Transverse colon (tissue), 4 donors: ENCODE results near the gene HMGCS1. TPM values are rescaled to one million over a fixed set of nuclear protein-coding genes. Genes with fewer than 3 reads are reported as not detected.
"Not testable (repeated sequence)": the region's sequence is repeated elsewhere in the genome, so short reads cannot be mapped to it uniquely, and the experiment has no call there.

ENCODE experiments used
- DNase-seq: peaks from one replicate; pipeline ENCODE4 v3.0.0-alpha.2; 2019
- H3K27ac ChIP-seq, 4 donors: fragments of 200-600 bp; sonication (generic); 2 replicates each; pipeline ENCODE4 v1.5.1; 2016 to 2018; ENCODE audit warnings: inconsistent platforms in 4 of 4
- H3K27me3 ChIP-seq: fragments of 200-600 bp; sonication (generic); 2 replicates; pipeline ENCODE4 v1.5.1; 2017; ENCODE audit warnings: inconsistent platforms
- H3K36me3 ChIP-seq, 4 donors: fragments of 200-600 bp; sonication (generic); 2 replicates each; pipeline ENCODE4 v1.5.1; 2017 to 2019; ENCODE audit warnings: inconsistent platforms in 4 of 4
- H3K4me1 ChIP-seq, 4 donors: fragments of 200-600 bp; sonication (generic); 2 replicates each; pipeline ENCODE4 v1.5.1; 2017 to 2020; ENCODE audit warnings: inconsistent platforms in 4 of 4
- H3K4me3 ChIP-seq, 4 donors: fragments of 200-600 bp; sonication (generic); 1 replicate in 1 of 4; 2 replicates in 3 of 4; pipeline versions ENCODE4 v1.5.1 to v1.6.1; 2017 to 2019; ENCODE audit warnings: inconsistent platforms in 4 of 4
- H3K9me3 ChIP-seq, 2 donors: fragments of 200-600 bp; sonication (generic); 2 replicates each; pipeline ENCODE4 v1.5.1; 2017 to 2019; ENCODE audit warnings: inconsistent platforms in 2 of 2
- CTCF ChIP-seq, 5 experiments: fragments of 200-600 bp in 3 of 5; fragments of 450-650 bp in 2 of 5; sonication (generic) in 3 of 5; IDR thresholded peaks; 1 replicate in 2 of 5; 2 replicates in 3 of 5; pipeline ENCODE4 v1.5.1; 2016 to 2017; ENCODE audit warnings: antibody characterized with exemption in 5 of 5, inconsistent platforms in 3 of 5, mild to moderate bottlenecking in 2 of 5, moderate library complexity in 1 of 5
- EP300 ChIP-seq: sonication (generic); formaldehyde crosslinking; IDR thresholded peaks from one replicate; pipeline ENCODE4 v1.6.1; 2017; ENCODE audit warnings: antibody characterized with exemption, low read depth
- POLR2A ChIP-seq: fragments of 450-650 bp; IDR thresholded peaks from one replicate; pipeline ENCODE4 v1.6.1; 2016; ENCODE audit warnings: antibody characterized with exemption, mild to moderate bottlenecking, moderate library complexity
- POLR2AphosphoS5 ChIP-seq, 3 donors: sonication (generic); formaldehyde crosslinking; IDR thresholded peaks; one replicate each; pipeline ENCODE4 v1.6.1; 2016; ENCODE audit warnings: antibody characterized with exemption in 3 of 3
- WGBS, 2 donors: methylation state at CpG; one replicate each; pipeline ENCODE4 v1.1.5; 2018; ENCODE audit warnings: low coverage in 1 of 2; 5-methylcytosine and 5-hydroxymethylcytosine counted together
- in situ Hi-C, 4 donors: fragments of 200-750 bp; cut with MboI; loops; one replicate each; pipeline versions ENCODE4 v1.15.0 to v1.15.1; 2017; ENCODE audit warnings: low sequenced_read_pairs in 3 of 4, low pct_ligation_motif_present in 1 of 4, low pct_unique_long_range_greater_than_20kb in 1 of 4
- intact Hi-C: fragments of 100-400 bp; cut with DNase I; formaldehyde crosslinking; loops from one replicate; pipeline ENCODE4 v1.15.1; 2023; ENCODE audit warnings: low total_unique reads
- total RNA-seq, 4 donors: library from RNA; depleted of rRNA; stranded (reverse); fragments of >200 nt; gene quantifications; one replicate each; pipeline ENCODE4 v1.1.0, GENCODE V29; 2016

HMGCS1 gene
- total RNA-seq, 4 donors from 2014 or later: 16.9 to 51.4 (median 41.8) TPM

- Histone ChIP-seq H3K4me3 (no peak overlapping the region), H3K27me3 (no peaks in the 10 kb centered on the region), H3K4me1 (no peaks in the 10 kb centered on the region), H3K27ac (no peak overlapping the region), H3K36me3 (no peaks in the 10 kb centered on the region), H3K9me3 (peaks cover 2 to 17% of the 10 kb centered on the region in 2 donors)
- intact Hi-C loops: no loop called here
- in situ Hi-C loops: no loop called here
- WGBS, 2 donors: 63 to 84% methylated on average over 4 of the region's 4 CpGs
- TF ChIP-seq POLR2AphosphoS5 (IDR thresholded peaks at IDR 0.05): no peak
- TF ChIP-seq CTCF (IDR thresholded peaks at IDR 0.05): no peak
- no peak for TF ChIP-seq EP300
- TF ChIP-seq POLR2A: no peak
- no peak for DNase-seq
Observed at GRCh38 chr5:43335681-43336080, 22.5 kb upstream of the HMGCS1 start.

GRCh38 chr5:43332401-43332800, 19.2 kb upstream of the HMGCS1 start:
- H3K36me3 ChIP-seq: no peaks in the 10 kb centered on the region
- peaks cover 0 to 13% of the 10 kb centered on the region in 2 donors for H3K9me3 ChIP-seq
- TF ChIP-seq POLR2A (no peak), CTCF (IDR thresholded peaks at IDR 0.05) (no peak), POLR2AphosphoS5 (IDR thresholded peaks at IDR 0.05) (no peak), EP300 (no peak)
- no peak overlapping the region for H3K27ac ChIP-seq
- in situ Hi-C loops: no loop called here
- intact Hi-C loops: no loop called here
- no peak overlapping the region for H3K4me3 ChIP-seq
- WGBS, 2 donors: 86 to 94% methylated on average over 1 of the region's 1 CpG
- no peaks in the 10 kb centered on the region for H3K27me3 ChIP-seq
- H3K4me1 ChIP-seq: no peaks in the 10 kb centered on the region
- DNase-seq: no peak

GRCh38 chr5:43325624-43326023, 12.4 kb upstream of the HMGCS1 start:
- H3K27ac ChIP-seq, in situ Hi-C loops, H3K27me3 ChIP-seq, H3K4me3 ChIP-seq, DNase-seq, H3K36me3 ChIP-seq, H3K4me1 ChIP-seq, H3K9me3 ChIP-seq, intact Hi-C loops: not testable (repeated sequence)

- DNase-seq, intact Hi-C loops, H3K4me1 ChIP-seq, H3K27me3 ChIP-seq, H3K36me3 ChIP-seq, H3K27ac ChIP-seq, H3K9me3 ChIP-seq, H3K4me3 ChIP-seq: not testable (repeated sequence)
- WGBS, 2 donors: 68 to 77% methylated on average over 3 of the region's 3 CpGs
- in situ Hi-C loops: loop anchor here (25.0 kb wide), 1 partner anchor 164 kb away; the partner anchor contains the start of gene TMEM267 (in 4 of the 4)
Observed at GRCh38 chr5:43323488-43323887, 10.3 kb upstream of the HMGCS1 start.

- Histone ChIP-seq H3K4me3 (no peak overlapping the region), H3K9me3 (no peaks in the 10 kb centered on the region), H3K27me3 (no peaks in the 10 kb centered on the region), H3K4me1 (no peaks in the 10 kb centered on the region), H3K36me3 (no peaks in the 10 kb centered on the region), H3K27ac (no peak overlapping the region)
- intact Hi-C loops: no loop called here
- TF ChIP-seq CTCF (IDR thresholded peaks at IDR 0.05) (no peak), POLR2A (no peak), EP300 (no peak), POLR2AphosphoS5 (IDR thresholded peaks at IDR 0.05) (no peak)
- 81 to 92% methylated on average over 4 of the region's 4 CpGs for WGBS, 2 donors
- in situ Hi-C loops: loop anchor here (25.0 kb wide), 1 partner anchor 166 kb away; the partner anchor contains the start of gene TMEM267 (in 4 of the 4)
- DNase-seq: no peak
Observed at GRCh38 chr5:43320846-43321245, 7.6 kb upstream of the HMGCS1 start.
